Activated CD8-positive, alpha-beta memory T cell treated with anti-CD3 and anti-CD28 coated beads for 4 hours (primary cell): ENCODE data around the gene CAMTA1.

Source experiments
- DNase-seq, 2 donors: peaks; one replicate each; pipeline ENCODE4 v3.0.0-alpha.2; 2020; ENCODE audit warnings: low read depth in 2 of 2

The CAMTA1 gene

DNA sequence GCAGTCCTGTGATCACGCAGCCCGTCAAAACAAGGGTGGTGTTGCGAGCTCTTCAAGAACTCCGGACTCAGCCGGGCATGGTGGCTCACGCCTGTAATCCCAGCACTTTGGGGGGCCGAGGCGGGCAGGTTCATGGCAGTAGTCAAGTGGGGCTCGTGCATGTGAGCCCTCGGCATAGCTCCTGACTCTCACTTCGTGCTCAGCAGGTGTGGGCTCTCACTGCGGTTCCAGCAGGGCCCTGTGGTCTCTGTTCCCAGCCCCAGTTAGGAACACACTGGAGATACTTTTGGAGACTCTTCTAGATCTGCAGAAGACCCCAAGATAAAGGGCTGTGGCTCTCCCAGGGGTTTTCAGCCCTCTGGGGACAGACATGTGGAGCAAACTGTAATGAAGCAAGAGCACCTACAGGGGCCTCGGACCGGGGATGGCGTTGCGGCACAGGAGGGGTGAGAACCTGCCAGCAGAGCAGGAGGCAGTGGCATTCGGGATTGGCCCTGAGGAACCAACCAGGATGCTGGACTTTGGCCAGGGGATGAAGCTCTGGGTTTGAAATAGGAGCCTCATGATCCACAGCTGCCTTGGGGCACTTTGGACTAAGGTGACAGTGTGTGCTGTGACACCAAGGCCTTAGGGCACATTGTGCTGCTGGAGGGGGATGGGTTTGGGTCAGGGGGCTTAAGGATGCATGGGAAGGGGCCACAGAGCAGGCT, 443.2 kb downstream of the CAMTA1 start:
- no peak for DNase-seq

- no peak for DNase-seq
Observed at GRCh38 chr1:7229186-7229585, 443.9 kb downstream of the CAMTA1 start.

DNA sequence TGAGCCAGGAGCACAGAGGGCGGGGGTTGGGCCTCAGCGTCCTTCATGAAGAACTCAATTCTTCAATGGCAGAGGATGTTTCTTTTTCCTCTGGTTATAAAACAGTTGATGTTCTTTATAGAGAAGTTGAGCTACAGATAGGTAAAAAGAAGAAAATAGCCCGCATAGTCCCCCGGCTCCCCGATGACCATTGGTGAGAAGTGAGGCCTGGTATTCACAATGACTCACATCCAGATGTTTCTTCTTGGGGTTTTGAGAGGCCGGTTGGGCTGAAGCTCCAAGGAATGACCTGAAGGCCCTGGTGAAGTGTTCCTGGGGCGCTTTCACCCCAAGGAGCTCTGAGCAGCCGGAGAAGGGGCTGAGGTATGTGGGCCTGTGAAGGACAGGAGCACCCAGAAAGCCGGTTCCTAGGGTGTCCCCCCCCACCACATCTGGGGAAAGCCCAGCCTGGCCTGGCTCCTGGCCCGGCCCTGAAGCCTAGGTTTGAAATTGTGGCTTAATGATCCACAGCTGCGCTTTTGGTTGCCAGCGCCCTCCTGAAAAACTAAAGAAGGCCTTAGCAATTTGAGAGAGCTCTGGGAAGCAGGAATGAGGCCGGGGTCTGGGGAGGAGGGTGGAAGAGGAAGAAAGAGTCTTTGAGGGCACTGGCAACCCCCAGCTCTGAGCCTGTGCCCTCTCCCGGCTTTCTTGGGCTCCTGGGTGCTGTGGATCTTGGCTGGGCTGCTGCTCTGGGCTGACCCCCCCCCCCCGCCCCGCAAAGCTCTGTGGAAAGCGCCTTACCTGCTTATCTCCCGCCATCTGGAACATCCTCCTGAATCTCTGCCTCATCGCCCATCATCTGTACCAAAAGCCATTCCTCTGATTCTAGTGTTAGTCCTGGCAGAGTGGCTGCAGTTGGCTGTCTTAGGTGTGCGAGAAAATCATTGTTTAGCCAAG, 444.7 kb downstream of the CAMTA1 start:
- DNase-seq = no peak

DNA sequence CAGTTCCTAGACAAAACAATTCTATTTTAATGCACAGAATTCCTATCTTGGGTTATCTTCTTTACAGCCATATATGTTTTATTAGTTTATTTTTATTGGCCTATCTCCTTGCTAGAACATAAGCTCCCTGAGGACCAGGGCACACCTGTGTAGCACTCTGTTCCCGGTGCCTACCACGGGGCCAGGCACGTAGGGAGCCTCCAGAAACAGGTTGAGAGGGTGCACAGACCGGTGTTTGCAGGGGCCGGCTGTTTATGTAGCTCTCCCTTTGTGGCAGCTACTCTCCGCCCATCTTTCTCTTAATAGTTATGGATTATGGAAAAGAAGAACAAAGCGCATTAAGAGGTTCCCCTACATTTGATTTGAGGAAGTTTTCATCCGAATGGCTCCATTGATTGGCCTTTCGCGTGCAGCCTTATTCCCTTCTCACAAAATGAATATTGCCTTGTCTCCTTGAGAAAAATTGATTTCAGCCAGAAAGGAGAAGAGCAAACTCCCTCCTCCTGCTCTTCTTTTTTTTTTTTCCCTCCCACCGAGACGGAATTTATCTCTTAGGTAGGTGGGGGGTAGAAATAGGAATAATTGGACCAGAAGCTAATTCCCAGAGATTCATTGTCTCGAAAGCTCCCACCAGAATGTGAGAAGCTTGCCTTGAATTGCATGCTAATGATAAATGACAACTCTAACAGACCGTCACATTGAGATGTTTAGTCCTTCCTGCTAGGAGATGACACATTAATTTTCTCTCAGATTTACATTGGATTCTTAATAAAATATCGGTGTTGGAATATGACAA, 447.4 kb downstream of the CAMTA1 start:
- DNase-seq = no peak

- DNase-seq = no peak
Observed at GRCh38 chr1:7233237-7233540, 447.9 kb downstream of the CAMTA1 start.

DNA sequence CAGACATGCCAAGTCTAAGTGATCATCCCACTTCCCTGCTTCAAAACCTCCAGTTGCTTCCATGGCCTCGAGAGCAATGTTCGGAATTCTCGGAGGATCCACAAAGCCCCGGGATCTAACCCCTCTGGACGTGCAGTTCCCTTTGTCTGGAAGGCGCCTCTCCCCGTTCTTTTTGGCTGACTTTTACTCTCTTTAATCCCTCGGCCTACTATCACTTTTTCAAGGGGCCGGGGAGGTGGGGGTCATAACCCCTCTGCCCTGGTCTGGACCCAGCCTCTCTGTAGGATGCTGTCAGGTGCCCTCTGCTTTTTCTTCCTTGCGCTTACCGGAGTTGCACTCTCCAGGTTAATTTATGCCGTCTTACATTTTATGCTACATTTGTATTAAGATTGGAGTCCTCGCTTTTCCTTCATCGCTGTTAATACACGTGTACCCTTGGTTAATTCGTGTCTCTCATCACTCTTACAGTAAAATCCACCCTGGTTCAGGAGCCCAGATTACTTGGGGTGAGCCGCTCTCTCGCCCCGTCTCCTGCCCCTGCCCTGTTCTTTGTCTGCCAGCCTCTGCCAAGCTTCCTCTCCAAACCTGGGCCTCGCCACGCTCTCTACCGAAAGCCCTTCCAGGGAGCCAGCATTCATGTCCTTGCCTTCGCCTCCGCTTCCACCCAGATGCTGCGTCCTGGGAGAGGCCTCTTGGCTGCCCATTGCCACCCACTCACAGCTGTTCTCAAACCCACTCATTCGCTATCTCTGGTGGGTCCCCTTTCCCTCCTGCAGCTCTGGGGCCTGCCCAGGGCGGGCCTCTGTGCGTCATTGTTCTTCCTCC, 448.6 kb downstream of the CAMTA1 start:
- DNase-seq = no peak

DNA sequence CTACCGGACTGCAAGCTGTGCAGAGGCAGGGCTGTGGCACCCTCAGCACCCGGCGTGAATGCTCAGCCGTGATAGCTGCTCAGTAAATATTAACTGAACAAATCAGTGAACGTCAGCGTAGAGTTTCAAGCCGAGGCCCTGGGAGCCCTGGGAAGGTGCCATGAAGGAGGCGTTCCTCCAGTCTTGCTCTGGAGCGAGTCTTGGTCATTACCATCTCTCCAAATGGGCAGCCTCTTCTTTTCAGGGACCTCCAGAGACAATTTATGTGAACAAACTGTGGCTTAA, 449.2 kb downstream of the CAMTA1 start:
- DNase-seq = no peak

- no peak for DNase-seq
Observed at GRCh38 chr1:7235871-7236517, 450.7 kb downstream of the CAMTA1 start.

GRCh38 chr1:7236844-7237515, 451.7 kb downstream of the CAMTA1 start:
- no peak for DNase-seq

GRCh38 chr1:7247158-7247557, 461.9 kb downstream of the CAMTA1 start:
- DNase-seq = no peak

DNA sequence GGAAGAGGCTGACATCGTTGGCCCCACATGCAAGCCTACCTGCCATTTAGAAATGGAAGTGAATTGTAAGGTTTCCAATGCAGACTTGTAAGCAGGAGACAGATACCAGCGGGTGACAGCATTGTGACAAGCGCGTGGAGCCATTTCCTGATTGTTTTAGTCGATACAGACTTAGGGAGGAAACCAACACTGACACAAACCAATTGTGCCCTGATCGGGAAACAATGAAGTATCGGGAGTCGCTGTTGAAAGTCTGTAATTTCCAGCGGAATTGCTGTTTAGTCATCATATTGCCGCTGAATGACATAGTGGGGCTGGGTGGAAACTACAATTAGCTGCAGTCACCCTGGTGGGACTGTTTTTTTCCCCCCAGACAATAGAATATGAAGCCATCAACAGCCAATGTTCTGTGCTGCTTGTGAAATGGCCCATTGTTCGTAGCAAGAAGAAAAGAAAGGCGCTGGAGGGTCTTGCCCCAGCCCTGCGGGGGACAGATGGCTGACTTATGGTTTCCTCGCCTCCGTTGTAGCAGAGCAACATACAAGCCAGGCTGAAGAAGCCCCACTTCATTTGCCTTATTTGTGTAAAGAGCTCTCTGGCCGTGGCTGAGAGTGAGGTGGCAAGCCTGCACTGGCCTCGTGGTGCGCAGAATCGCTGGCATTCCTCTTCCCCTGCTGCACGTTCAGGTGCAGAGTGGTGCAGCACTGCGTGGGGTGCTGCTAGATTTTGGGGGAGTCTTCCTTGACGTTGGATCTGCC, 462.7 kb downstream of the CAMTA1 start:
- DNase-seq = no peak

- DNase-seq = no peak
Observed at GRCh38 chr1:7248549-7249199, 463.4 kb downstream of the CAMTA1 start.

DNA sequence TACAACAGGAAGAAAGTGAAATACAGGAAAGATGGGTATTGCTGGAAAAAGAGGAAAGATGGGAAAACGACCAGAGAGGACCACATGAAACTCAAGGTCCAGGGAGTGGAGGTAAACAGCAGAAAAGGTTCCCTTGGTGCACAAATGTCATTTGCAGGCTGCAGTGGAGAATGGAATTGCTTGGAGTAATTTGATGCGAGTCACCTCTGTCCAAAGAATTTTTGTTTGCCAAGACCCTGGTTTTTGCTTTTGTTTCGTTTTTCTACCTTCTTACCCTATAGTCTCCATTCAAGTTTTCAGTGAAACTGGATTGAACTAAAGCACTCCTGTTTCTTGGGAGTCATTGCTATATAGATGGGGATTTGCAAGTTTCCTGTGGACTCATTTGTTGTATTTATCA, 464.3 kb downstream of the CAMTA1 start:
- no peak for DNase-seq

DNA sequence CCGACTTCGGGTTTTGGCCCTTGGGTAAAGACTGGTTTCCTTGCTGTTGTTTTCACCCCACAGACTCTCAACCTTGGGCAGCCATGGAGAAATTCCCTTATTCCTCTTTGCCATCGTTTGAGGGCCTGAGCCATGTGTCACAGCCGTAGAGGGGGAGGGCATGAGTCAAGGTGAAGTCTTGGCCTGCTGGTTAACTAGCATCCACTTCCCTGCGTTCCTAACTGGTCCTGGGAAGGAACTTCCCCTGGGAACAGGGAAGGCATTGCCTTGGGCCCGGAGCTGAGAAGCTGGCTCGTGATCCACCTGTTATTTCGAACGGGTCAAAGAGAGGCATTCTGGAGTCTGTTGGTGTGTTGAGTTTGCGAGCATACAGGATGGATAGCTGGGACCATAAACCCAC, 464.9 kb downstream of the CAMTA1 start:
- DNase-seq = no peak

DNA sequence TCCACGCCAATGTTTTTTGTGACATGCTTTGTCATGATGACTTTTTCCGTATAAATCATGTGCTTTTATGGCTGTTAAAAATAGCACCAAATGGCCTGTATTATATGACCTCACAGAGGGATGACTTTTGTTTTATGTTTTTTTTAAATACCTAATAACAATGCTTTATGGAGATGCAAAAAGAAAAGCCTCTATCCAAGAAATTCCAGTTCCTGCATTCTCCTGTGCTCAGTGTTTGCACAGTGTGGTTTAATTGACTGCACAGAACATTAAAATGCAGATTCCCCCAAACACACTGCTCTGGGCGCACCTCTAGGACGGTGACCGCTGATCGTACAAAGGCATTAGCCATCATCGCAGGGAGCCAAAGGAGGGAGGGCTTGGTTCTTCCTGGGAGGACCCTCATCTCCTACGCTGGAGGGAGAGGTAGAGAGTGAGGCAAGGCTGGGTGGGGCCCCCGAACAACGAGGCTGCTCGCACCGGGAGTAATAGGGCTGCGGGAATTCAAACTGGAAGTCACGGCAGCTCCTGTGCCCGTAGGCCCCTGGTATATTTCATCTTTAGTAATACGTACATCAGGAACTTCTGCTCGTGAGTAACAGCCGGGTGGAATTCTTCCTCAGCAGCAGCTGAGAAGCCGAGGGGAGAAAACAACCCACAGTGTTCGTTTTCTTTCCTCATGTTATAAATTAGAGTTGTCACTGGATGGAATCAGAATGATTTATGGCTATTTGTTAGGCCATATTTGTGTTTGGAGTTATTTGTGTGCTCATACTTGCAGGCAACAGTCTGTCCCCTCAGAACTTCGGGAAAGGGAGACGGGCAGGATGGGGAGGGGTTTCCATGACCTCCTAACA, 465.6 kb downstream of the CAMTA1 start:
- no peak for DNase-seq

DNA sequence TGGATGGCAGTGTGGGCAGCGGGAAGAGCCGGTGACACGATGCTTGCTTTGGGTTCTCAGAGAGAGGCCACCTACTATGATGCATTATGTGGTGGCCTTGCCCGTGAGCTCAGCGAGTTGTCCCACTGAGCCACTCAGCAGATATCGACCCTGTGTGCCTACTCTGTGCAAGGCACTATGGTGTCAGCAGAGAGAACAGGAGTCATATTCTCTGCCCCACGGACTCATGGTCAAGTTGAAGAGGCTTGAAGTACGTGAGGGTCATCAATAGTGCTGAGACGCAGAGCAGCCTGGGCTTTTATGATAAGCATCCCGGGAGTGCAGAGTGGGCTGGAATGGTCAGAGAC, 466.2 kb downstream of the CAMTA1 start:
- DNase-seq = no peak

DNA sequence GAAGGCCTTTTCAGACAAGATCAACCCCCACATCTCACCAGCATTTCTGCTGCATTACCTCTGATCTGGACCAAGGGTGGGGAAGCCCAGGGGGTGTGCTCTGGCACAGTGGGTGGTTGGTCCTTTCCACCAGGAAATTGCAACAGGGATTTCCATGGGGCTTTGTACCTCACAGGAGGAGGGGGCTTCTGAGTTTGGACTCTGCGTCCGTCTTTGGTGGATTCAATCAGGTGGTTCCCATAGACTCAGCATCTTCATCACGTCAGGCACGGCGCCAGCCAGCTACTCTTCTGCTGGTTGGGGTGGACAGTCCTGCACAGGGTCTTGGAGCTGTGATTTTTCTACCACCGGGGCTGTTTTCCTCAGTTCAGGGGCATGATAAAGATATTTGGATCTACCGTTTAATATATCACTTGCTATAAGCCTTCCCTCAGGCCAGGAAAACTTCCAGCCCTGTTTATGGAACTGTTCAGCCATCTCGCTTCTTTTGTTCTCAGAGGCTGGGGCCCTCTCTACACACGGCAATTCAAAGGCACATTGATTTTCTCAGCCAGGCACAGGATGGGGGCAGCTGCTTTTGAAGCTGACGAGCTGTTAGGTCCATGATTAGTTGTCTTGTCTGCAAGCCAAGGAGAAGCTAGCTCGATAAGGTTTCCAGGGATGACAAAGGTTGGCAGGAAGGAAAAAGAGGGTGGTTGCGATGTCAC, 467.3 kb downstream of the CAMTA1 start:
- DNase-seq = no peak

- no peak for DNase-seq
Observed at GRCh38 chr1:7253118-7253480, 467.8 kb downstream of the CAMTA1 start.
